Mucosa of stomach (tissue), 1 donor: Measurements from ENCODE around the gene IL36RN.

Experiments used
- H3K27me3 ChIP-seq: one replicate; pipeline ENCODE4 v1.7.0; 2013; ENCODE audit warnings: mild to moderate bottlenecking, low read length; ENCODE audit not compliant: control insufficient read depth, insufficient read depth
- H3K36me3 ChIP-seq: one replicate; pipeline ENCODE4 v1.7.0; 2013; ENCODE audit warnings: low read length; ENCODE audit not compliant: control insufficient read depth, insufficient read depth
- H3K4me1 ChIP-seq: one replicate; pipeline ENCODE4 v1.7.0; 2013; ENCODE audit warnings: mild to moderate bottlenecking, low read length; ENCODE audit not compliant: control insufficient read depth, insufficient read depth
- H3K4me3 ChIP-seq: one replicate; pipeline ENCODE4 v1.7.0; 2013; ENCODE audit warnings: low read length
- H3K9ac ChIP-seq: one replicate; pipeline ENCODE4 v1.7.0; 2013; ENCODE audit warnings: mild to moderate bottlenecking, low read length, moderate library complexity
- H3K9me3 ChIP-seq: one replicate; pipeline ENCODE4 v1.7.0; 2013; ENCODE audit warnings: mild to moderate bottlenecking, low read length, moderate library complexity; ENCODE audit not compliant: control insufficient read depth
- donor health status: Pancreatic carcinoma.

Gene IL36RN

GRCh38 chr2:113052396-113052917 lies 6.5 kb upstream of the IL36RN start, which contains the start of gene IL36B:
TSS of gene IL36B (minus strand) at chr2:113052867.
- Histone ChIP-seq H3K9me3 (no peaks in the 10 kb centered on the region), H3K4me1 (no peaks in the 10 kb centered on the region), H3K9ac (no peak within 1 kb of the TSS), H3K27me3 (no peaks in the 10 kb centered on the region), H3K36me3 (no peaks in the 10 kb centered on the region), H3K4me3 (no peak within 1 kb of the TSS)

- Histone ChIP-seq H3K4me1 (no peaks in the 10 kb centered on the region), H3K27me3 (no peaks in the 10 kb centered on the region), H3K9me3 (no peaks in the 10 kb centered on the region), H3K36me3 (no peaks in the 10 kb centered on the region), H3K4me3 (no peak overlapping the region), H3K9ac (no peak overlapping the region)
Observed at GRCh38 chr2:113053666-113054065, 5.3 kb upstream of the IL36RN start.

GRCh38 chr2:113054066-113054465 lies 4.9 kb upstream of the IL36RN start:
- Histone ChIP-seq H3K4me1 (no peaks in the 10 kb centered on the region), H3K27me3 (no peaks in the 10 kb centered on the region), H3K9me3 (no peaks in the 10 kb centered on the region), H3K9ac (no peak overlapping the region), H3K36me3 (no peaks in the 10 kb centered on the region), H3K4me3 (no peak overlapping the region)

GRCh38 chr2:113056521-113056920 lies 2.5 kb upstream of the IL36RN start:
- H3K9me3 ChIP-seq = no peaks in the 10 kb centered on the region
- no peak overlapping the region for H3K4me3 ChIP-seq
- no peaks in the 10 kb centered on the region for H3K27me3 ChIP-seq
- H3K36me3 ChIP-seq = no peaks in the 10 kb centered on the region
- H3K9ac ChIP-seq = no peak overlapping the region
- H3K4me1 ChIP-seq = no peaks in the 10 kb centered on the region

- H3K27me3 ChIP-seq = no peaks in the 10 kb centered on the region
- H3K9me3 ChIP-seq = no peaks in the 10 kb centered on the region
- no peak overlapping the region for H3K9ac ChIP-seq
- no peaks in the 10 kb centered on the region for H3K4me1 ChIP-seq
- H3K4me3 ChIP-seq = no peak overlapping the region
- no peaks in the 10 kb centered on the region for H3K36me3 ChIP-seq
Observed at GRCh38 chr2:113057117-113057516, 1.9 kb upstream of the IL36RN start.

- Histone ChIP-seq H3K4me3 (no peak overlapping the region), H3K9me3 (no peaks in the 10 kb centered on the region), H3K27me3 (no peaks in the 10 kb centered on the region), H3K4me1 (no peaks in the 10 kb centered on the region), H3K9ac (no peak overlapping the region), H3K36me3 (no peaks in the 10 kb centered on the region)
Observed at GRCh38 chr2:113058411-113058994, 495 bp upstream of the IL36RN start.

GRCh38 chr2:113060396-113060795 lies 1.4 kb downstream of the IL36RN start:
- Histone ChIP-seq H3K9me3 (no peaks in the 10 kb centered on the region), H3K4me3 (no peak overlapping the region), H3K4me1 (no peaks in the 10 kb centered on the region), H3K27me3 (no peaks in the 10 kb centered on the region), H3K36me3 (no peaks in the 10 kb centered on the region), H3K9ac (no peak overlapping the region)

- Histone ChIP-seq H3K4me3 (no peak overlapping the region), H3K4me1 (no peaks in the 10 kb centered on the region), H3K27me3 (no peaks in the 10 kb centered on the region), H3K36me3 (no peaks in the 10 kb centered on the region), H3K9ac (no peak overlapping the region), H3K9me3 (no peaks in the 10 kb centered on the region)
Observed at GRCh38 chr2:113060796-113061195, 1.8 kb downstream of the IL36RN start.

GRCh38 chr2:113061241-113061640 lies 2.2 kb downstream of the IL36RN start:
- H3K4me3 ChIP-seq = no peak overlapping the region
- H3K4me1 ChIP-seq = no peaks in the 10 kb centered on the region
- H3K9ac ChIP-seq = no peak overlapping the region
- no peaks in the 10 kb centered on the region for H3K9me3 ChIP-seq
- no peaks in the 10 kb centered on the region for H3K36me3 ChIP-seq
- no peaks in the 10 kb centered on the region for H3K27me3 ChIP-seq

- H3K36me3 ChIP-seq = no peaks in the 10 kb centered on the region
- H3K4me3 ChIP-seq = no peak overlapping the region
- H3K9ac ChIP-seq = no peak overlapping the region
- no peaks in the 10 kb centered on the region for H3K27me3 ChIP-seq
- H3K4me1 ChIP-seq = no peaks in the 10 kb centered on the region
- H3K9me3 ChIP-seq = no peaks in the 10 kb centered on the region
Observed at GRCh38 chr2:113061896-113062770, 3.1 kb downstream of the IL36RN start.

- no peaks in the 10 kb centered on the region for H3K9me3 ChIP-seq
- H3K4me3 ChIP-seq = no peak overlapping the region
- H3K9ac ChIP-seq = no peak overlapping the region
- H3K36me3 ChIP-seq = no peaks in the 10 kb centered on the region
- H3K4me1 ChIP-seq = no peaks in the 10 kb centered on the region
- no peaks in the 10 kb centered on the region for H3K27me3 ChIP-seq
Observed at GRCh38 chr2:113064281-113064680, 5.3 kb downstream of the IL36RN start.

- H3K36me3 ChIP-seq = no peaks in the 10 kb centered on the region
- no peaks in the 10 kb centered on the region for H3K4me1 ChIP-seq
- H3K9ac ChIP-seq = no peak overlapping the region
- H3K4me3 ChIP-seq = no peak overlapping the region
- no peaks in the 10 kb centered on the region for H3K27me3 ChIP-seq
- H3K9me3 ChIP-seq = no peaks in the 10 kb centered on the region
Observed at GRCh38 chr2:113064898-113065297, 5.9 kb downstream of the IL36RN start.
